Activated T-cell treated with anti-CD3 and anti-CD28 coated beads for 4 hours (primary cell): ENCODE data around the gene NETO2.

Source experiments
- DNase-seq: peaks from one replicate; pipeline ENCODE4 v3.0.0-alpha.2; 2020

The NETO2 gene

GRCh38 chr16:47043970-47044684 lies 99.6 kb downstream of the NETO2 start:
- no peak for DNase-seq

- no peak for DNase-seq
Observed at GRCh38 chr16:47043200-47043599, 100.5 kb downstream of the NETO2 start.

- peak; percentile 93 for DNase-seq
Observed at GRCh38 chr16:47037746-47038458, 105.8 kb downstream of the NETO2 start.

GRCh38 chr16:47037396-47037745 lies 106.4 kb downstream of the NETO2 start:
- peak; percentile 5 for DNase-seq

GRCh38 chr16:47036201-47036600 lies 107.5 kb downstream of the NETO2 start:
- no peak for DNase-seq

GRCh38 chr16:47035436-47035835 lies 108.3 kb downstream of the NETO2 start:
- no peak for DNase-seq

- no peak for DNase-seq
Observed at GRCh38 chr16:47034455-47034854, 109.3 kb downstream of the NETO2 start.

GRCh38 chr16:47033176-47033575 lies 110.6 kb downstream of the NETO2 start:
- no peak for DNase-seq

- DNase-seq: no peak
Observed at GRCh38 chr16:47029724-47030123, 114.0 kb downstream of the NETO2 start.

- DNase-seq: no peak
Observed at GRCh38 chr16:47028767-47029377, 114.9 kb downstream of the NETO2 start.
